Measurements from ENCODE around the gene BTBD18.
A peak's percentile ranks its signal among the peaks of the same experiment; 100 is the strongest.

The BTBD18 gene

GRCh38 chr11:57775491-57775890 is 23.9 kb upstream of the BTBD18 start:
- peak overlapping the region; percentile 94 for H3K27ac ChIP-seq
- TF ChIP-seq, protein P1, sequence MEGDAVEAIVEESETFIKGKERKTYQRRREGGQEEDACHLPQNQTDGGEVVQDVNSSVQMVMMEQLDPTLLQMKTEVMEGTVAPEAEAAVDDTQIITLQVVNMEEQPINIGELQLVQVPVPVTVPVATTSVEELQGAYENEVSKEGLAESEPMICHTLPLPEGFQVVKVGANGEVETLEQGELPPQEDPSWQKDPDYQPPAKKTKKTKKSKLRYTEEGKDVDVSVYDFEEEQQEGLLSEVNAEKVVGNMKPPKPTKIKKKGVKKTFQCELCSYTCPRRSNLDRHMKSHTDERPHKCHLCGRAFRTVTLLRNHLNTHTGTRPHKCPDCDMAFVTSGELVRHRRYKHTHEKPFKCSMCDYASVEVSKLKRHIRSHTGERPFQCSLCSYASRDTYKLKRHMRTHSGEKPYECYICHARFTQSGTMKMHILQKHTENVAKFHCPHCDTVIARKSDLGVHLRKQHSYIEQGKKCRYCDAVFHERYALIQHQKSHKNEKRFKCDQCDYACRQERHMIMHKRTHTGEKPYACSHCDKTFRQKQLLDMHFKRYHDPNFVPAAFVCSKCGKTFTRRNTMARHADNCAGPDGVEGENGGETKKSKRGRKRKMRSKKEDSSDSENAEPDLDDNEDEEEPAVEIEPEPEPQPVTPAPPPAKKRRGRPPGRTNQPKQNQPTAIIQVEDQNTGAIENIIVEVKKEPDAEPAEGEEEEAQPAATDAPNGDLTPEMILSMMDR (IDR thresholded peaks at IDR 0.05): no peak
- TF ChIP-seq ZFX (IDR thresholded peaks at IDR 0.05; ENCODE audit: borderline replicate concordance): no peak

- peak overlapping the region; percentile 28; the same call in 1 of the 2 replicates for H3K27ac ChIP-seq
- TF ChIP-seq, protein P1 (IDR thresholded peaks at IDR 0.05): no peak
- no peak for TF ChIP-seq ZFX (IDR thresholded peaks at IDR 0.05; ENCODE audit: borderline replicate concordance)
These were observed 21.5 kb upstream of the BTBD18 start for GRCh38 chr11:57773026-57773598.

GRCh38 chr11:57772562-57772961 is 20.9 kb upstream of the BTBD18 start:
- H3K27ac ChIP-seq: peak overlapping the region; percentile 28; the same call in 1 of the 2 replicates
- TF ChIP-seq, protein P1 (IDR thresholded peaks at IDR 0.05): no peak
- TF ChIP-seq ZFX (IDR thresholded peaks at IDR 0.05; ENCODE audit: borderline replicate concordance): no peak

DNA sequence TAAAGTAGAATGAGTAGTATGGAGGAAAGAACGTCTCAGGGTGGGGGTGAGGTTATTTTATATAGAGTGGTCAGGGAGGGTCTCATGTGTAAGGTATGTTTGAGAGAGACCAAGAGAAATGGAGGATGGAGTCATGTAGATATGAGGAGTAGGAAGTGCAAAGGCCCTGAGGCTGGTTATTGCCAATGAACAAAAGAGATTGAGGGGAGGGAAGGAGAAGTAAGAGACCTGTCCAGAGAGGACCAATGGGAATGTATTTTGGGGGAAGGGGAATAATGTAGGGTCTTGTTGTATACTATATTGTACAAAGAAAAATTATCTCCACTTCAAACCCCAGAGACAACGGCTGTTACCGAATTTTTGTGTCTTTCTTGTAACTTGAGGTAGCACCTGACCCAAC is 19.7 kb upstream of the BTBD18 start:
- H3K27ac ChIP-seq: peak overlapping the region; percentile 28; the same call in 1 of the 2 replicates
- TF ChIP-seq, protein P1 (IDR thresholded peaks at IDR 0.05): no peak
- TF ChIP-seq ZFX (IDR thresholded peaks at IDR 0.05; ENCODE audit: borderline replicate concordance): no peak

DNA sequence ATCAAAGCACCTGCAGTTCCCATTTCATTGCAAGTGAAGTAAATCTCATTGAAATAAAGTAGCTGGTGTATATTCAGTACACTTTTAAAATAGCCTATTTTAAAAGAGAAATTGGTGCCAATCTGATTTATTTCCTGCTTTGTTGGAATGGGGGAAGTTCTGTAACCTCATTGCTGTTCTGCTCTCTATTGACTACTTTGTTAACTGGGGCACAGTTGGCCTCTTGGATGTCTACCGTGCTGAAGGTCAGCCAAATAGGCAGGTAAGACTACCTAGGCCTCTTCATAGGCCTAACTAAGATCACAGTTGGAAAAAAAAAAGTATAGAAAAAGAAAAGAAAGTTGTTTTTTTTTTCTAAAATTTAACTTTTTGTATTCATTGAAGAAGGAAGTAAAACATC is 19.2 kb upstream of the BTBD18 start:
- TF ChIP-seq, protein P1 (IDR thresholded peaks at IDR 0.05): no peak
- TF ChIP-seq ZFX (IDR thresholded peaks at IDR 0.05; ENCODE audit: borderline replicate concordance): no peak
- no peak overlapping the region for H3K27ac ChIP-seq

- TF ChIP-seq ZFX (IDR thresholded peaks at IDR 0.05; ENCODE audit: borderline replicate concordance): no peak
- TF ChIP-seq, protein P1 (IDR thresholded peaks at IDR 0.05): no peak
- H3K27ac ChIP-seq: no peak overlapping the region
These were observed 13.4 kb upstream of the BTBD18 start for GRCh38 chr11:57764972-57765371.

- no peak overlapping the region for H3K27ac ChIP-seq
- no peak for TF ChIP-seq ZFX (IDR thresholded peaks at IDR 0.05; ENCODE audit: borderline replicate concordance)
These were observed 12.9 kb upstream of the BTBD18 start for GRCh38 chr11:57764566-57764965.

- TF ChIP-seq, protein P1 (IDR thresholded peaks at IDR 0.05): no peak
- TF ChIP-seq ZFX (IDR thresholded peaks at IDR 0.05; ENCODE audit: borderline replicate concordance): no peak
- H3K27ac ChIP-seq: no peak overlapping the region
These were observed 12.4 kb upstream of the BTBD18 start for GRCh38 chr11:57764021-57764420.

Data from 22Rv1 (cell line).